H1 (cell line): ENCODE measurements around the gene ZAP70. TPM values are rescaled to one million over a fixed set of nuclear protein-coding genes. Genes with fewer than 3 reads are reported as not detected.

ENCODE experiments used
- CHD2 ChIP-seq: IDR thresholded peaks from 2 replicates; pipeline ENCODE4 v1.6.1; 2012; ENCODE audit warnings: low read length, improper control_type of control experiment
- CTBP2 ChIP-seq: IDR thresholded peaks from 2 replicates; pipeline ENCODE4 v1.7.0; 2011; ENCODE audit warnings: borderline replicate concordance, mild to moderate bottlenecking, moderate library complexity, mixed read lengths, low read length; ENCODE audit not compliant: insufficient read depth, insufficient read length
- GTF2F1 ChIP-seq: IDR thresholded peaks from 2 replicates; pipeline ENCODE4 v1.6.1; 2012; ENCODE audit warnings: low read depth, low read length, improper control_type of control experiment, borderline replicate concordance
- HDAC6 ChIP-seq: IDR thresholded peaks from one replicate; pipeline ENCODE4 v1.7.1; 2012; ENCODE audit warnings: low read depth, mild to moderate bottlenecking, inconsistent platforms, low read length, moderate library complexity
- KDM5A ChIP-seq: fragments of 200-600 bp; IDR thresholded peaks from 2 replicates; pipeline ENCODE4 v1.7.1; 2012; ENCODE audit warnings: mild to moderate bottlenecking, low read length, inconsistent platforms, mixed read lengths
- TAF1 ChIP-seq: IDR thresholded peaks from 2 replicates; pipeline ENCODE4 v1.6.1; 2011; ENCODE audit warnings: mild to moderate bottlenecking, low read depth, low read length
- ZNF274 ChIP-seq: IDR thresholded peaks from 2 replicates; pipeline ENCODE4 v1.7.0; 2012; ENCODE audit warnings: low read length, borderline replicate concordance; ENCODE audit errors: extremely low read depth
- polyA plus RNA-seq, 7 experiments: library from polyadenylated mRNA; depleted of rRNA in 3 of 7; stranded (reverse) in 5 of 7; unstranded in 2 of 7; fragments of >200 nt in 5 of 7; fragments of 200-250 nt in 2 of 7; gene quantifications; 1 replicate in 5 of 7; 2 replicates in 1 of 7; 4 replicates in 1 of 7; pipeline versions ENCODE4 v1.2.1 to v1.2.3, GENCODE V29; 2011 to 2013; ENCODE audit warnings: missing spikeins in 2 of 7, mixed read lengths in 2 of 7
- total RNA-seq: library from RNA; stranded (reverse); fragmentation: NEBNext Ultra II Directional; extraction: Animal tissue kit (Norgen Biotek cat#: 25700); gene quantifications from 2 replicates; pipeline ENCODE4 v1.2.1, GENCODE V29; 2021

Gene ZAP70
- total and polyA plus RNA-seq, 2 of the 8 experiments (the other 6 are each of a cell fraction or from before 2014, with no cell fraction given) = 0.15 TPM; not detected in 1

- TF ChIP-seq HDAC6 = no peak
- TF ChIP-seq CTBP2 = no peak
- TF ChIP-seq CHD2 = no peak
- TF ChIP-seq KDM5A = no peak
- no peak for TF ChIP-seq TAF1
- no peak for TF ChIP-seq ZNF274
- TF ChIP-seq GTF2F1 = no peak
Measured at GRCh38 chr2:97739893-97740245, 26.5 kb downstream of the ZAP70 start (continued).
